ENCODE results near the gene KCNJ5.
A peak's percentile ranks its signal among the peaks of the same experiment; 100 is the strongest.

Gene KCNJ5

GRCh38 chr11:128868841-128869671, 22.1 kb upstream of the KCNJ5 start:
- Histone ChIP-seq H3K27ac (no peak overlapping the region), H3K4me3 (no peak overlapping the region)

- H3K27ac ChIP-seq = no peak overlapping the region
Observed at GRCh38 chr11:128871168-128871610, 20.0 kb upstream of the KCNJ5 start.

GRCh38 chr11:128872094-128872493, 19.1 kb upstream of the KCNJ5 start:
- H3K27ac ChIP-seq = no peak overlapping the region
- H3K4me3 ChIP-seq = no peak overlapping the region

More at GRCh38 chr11:128871168-128871610, 20.0 kb upstream of the KCNJ5 start:
- no peak overlapping the region for H3K4me3 ChIP-seq

GRCh38 chr11:128872594-128872993, 18.6 kb upstream of the KCNJ5 start:
- Histone ChIP-seq H3K27ac (no peak overlapping the region), H3K4me3 (no peak overlapping the region)

- H3K27ac ChIP-seq = no peak overlapping the region
- no peak overlapping the region for H3K4me3 ChIP-seq
Observed at GRCh38 chr11:128874427-128874826, 16.7 kb upstream of the KCNJ5 start.

GRCh38 chr11:128876133-128876650, 15.0 kb upstream of the KCNJ5 start:
- no peak overlapping the region for H3K27ac ChIP-seq
- H3K4me3 ChIP-seq = no peak overlapping the region

- no peak overlapping the region for H3K4me3 ChIP-seq
Observed at GRCh38 chr11:128877726-128878125, 13.4 kb upstream of the KCNJ5 start.

GRCh38 chr11:128878455-128878854, 12.7 kb upstream of the KCNJ5 start:
- Histone ChIP-seq H3K4me3 (no peak overlapping the region), H3K27ac (no peak overlapping the region)

More at GRCh38 chr11:128877726-128878125, 13.4 kb upstream of the KCNJ5 start:
- no peak overlapping the region for H3K27ac ChIP-seq

- Histone ChIP-seq H3K4me3 (no peak overlapping the region), H3K27ac (no peak overlapping the region)
Observed at GRCh38 chr11:128879817-128880216, 11.3 kb upstream of the KCNJ5 start.

GRCh38 chr11:128881221-128881620, 9.9 kb upstream of the KCNJ5 start:
- H3K4me3 ChIP-seq = no peak overlapping the region
- H3K27ac ChIP-seq = no peak overlapping the region

GRCh38 chr11:128882451-128882850, 8.7 kb upstream of the KCNJ5 start:
- no peak overlapping the region for H3K27ac ChIP-seq
- H3K4me3 ChIP-seq = no peak overlapping the region

- Histone ChIP-seq H3K27ac (no peak overlapping the region), H3K4me3 (no peak overlapping the region)
Observed at GRCh38 chr11:128884054-128884453, 7.1 kb upstream of the KCNJ5 start.

- H3K4me3 ChIP-seq = no peak overlapping the region
- no peak overlapping the region for H3K27ac ChIP-seq
Observed at GRCh38 chr11:128884703-128885338, 6.3 kb upstream of the KCNJ5 start.

GRCh38 chr11:128886406-128887124, 4.6 kb upstream of the KCNJ5 start:
- Histone ChIP-seq H3K4me3 (no peak overlapping the region), H3K27ac (no peak overlapping the region)

GRCh38 chr11:128888034-128888985, 2.8 kb upstream of the KCNJ5 start:
- Histone ChIP-seq H3K27ac (no peak overlapping the region), H3K4me3 (no peak overlapping the region)

- Histone ChIP-seq H3K27ac (no peak overlapping the region), H3K4me3 (peak overlapping the region in 1 of 7 experiments; percentile 54)
Observed at GRCh38 chr11:128889657-128890213, 1.4 kb upstream of the KCNJ5 start.

GRCh38 chr11:128890216-128890542, 977 bp upstream of the KCNJ5 start:
- Histone ChIP-seq H3K4me3 (peak overlapping the region in 6 of 7 experiments; percentile 28 to 54 (median 42)), H3K27ac (peak overlapping the region in 1 of 21 experiments; percentile 20)

GRCh38 chr11:128891913-128892398, 800 bp downstream of the KCNJ5 start:
- peak overlapping the region in 4 of 21 experiments; percentile 6 to 33 (median 24) for H3K27ac ChIP-seq

More at GRCh38 chr11:128891913-128892398, 800 bp downstream of the KCNJ5 start:
- peak overlapping the region in 4 of 7 experiments; percentile 18 to 54 (median 36) for H3K4me3 ChIP-seq
